HUES64 (cell line): Measurements from ENCODE around the gene TIE1.

Experiments used
- H3K27ac ChIP-seq: 2 replicates; pipeline ENCODE4 v1.7.0; 2013; ENCODE audit warnings: low read depth, low read length, inconsistent platforms
- H3K27me3 ChIP-seq: 2 replicates; pipeline ENCODE4 v1.6.1; 2013; ENCODE audit warnings: mild to moderate bottlenecking, low read length; ENCODE audit not compliant: insufficient read depth
- H3K36me3 ChIP-seq: 2 replicates; pipeline ENCODE4 v1.6.1; 2013; ENCODE audit warnings: mild to moderate bottlenecking, low read length; ENCODE audit not compliant: insufficient read depth
- H3K4me1 ChIP-seq: 2 replicates; pipeline ENCODE4 v1.6.1; 2013; ENCODE audit warnings: mild to moderate bottlenecking, low read length, moderate library complexity; ENCODE audit not compliant: insufficient read depth
- H3K4me3 ChIP-seq: 2 replicates; pipeline ENCODE4 v1.5.1; 2013; ENCODE audit warnings: mild to moderate bottlenecking, low read length, moderate library complexity
- H3K9ac ChIP-seq: 2 replicates; pipeline ENCODE4 v1.6.1; 2013; ENCODE audit warnings: mild to moderate bottlenecking, low read depth, low read length
- H3K9me3 ChIP-seq: 2 replicates; pipeline ENCODE4 v1.6.1; 2013; ENCODE audit warnings: low read depth, low read length; ENCODE audit not compliant: insufficient read depth
- WGBS: fragments of 150-250, 120-280 bp; methylation state at CpG from one replicate; pipeline ENCODE4 v1.1.7; 2013; ENCODE audit warnings: missing lambda C conversion rate; 5-methylcytosine and 5-hydroxymethylcytosine counted together

The TIE1 gene

GRCh38 chr1:43306688-43307457 lies 6.1 kb downstream of the TIE1 start:
- WGBS = 94% methylated on average over 17 of the region's 17 CpGs

GRCh38 chr1:43307458-43308158 lies 6.8 kb downstream of the TIE1 start:
- Histone ChIP-seq H3K4me3 (no peak overlapping the region), H3K9ac (no peak overlapping the region), H3K4me1 (0 out of 2 replicates have a peak, but pooled peaks cover 3% of the 10 kb centered on the region), H3K27me3 (no peaks in the 10 kb centered on the region), H3K27ac (no peak overlapping the region), H3K36me3 (no peaks in the 10 kb centered on the region), H3K9me3 (no peaks in the 10 kb centered on the region)
- WGBS = 90% methylated on average over 9 of the region's 9 CpGs

More at GRCh38 chr1:43306688-43307457, 6.1 kb downstream of the TIE1 start:
- Histone ChIP-seq H3K27ac (no peak overlapping the region), H3K9me3 (no peaks in the 10 kb centered on the region), H3K4me1 (0 out of 2 replicates have a peak, but pooled peaks cover 3% of the 10 kb centered on the region), H3K4me3 (no peak overlapping the region), H3K9ac (no peak overlapping the region), H3K36me3 (no peaks in the 10 kb centered on the region), H3K27me3 (no peaks in the 10 kb centered on the region)

- WGBS = 92% methylated on average over 20 of the region's 20 CpGs
- Histone ChIP-seq H3K36me3 (no peaks in the 10 kb centered on the region), H3K9me3 (no peaks in the 10 kb centered on the region), H3K27me3 (no peaks in the 10 kb centered on the region), H3K4me1 (0 out of 2 replicates have a peak, but pooled peaks cover 3% of the 10 kb centered on the region), H3K27ac (no peak overlapping the region), H3K9ac (no peak overlapping the region), H3K4me3 (no peak overlapping the region)
Observed at GRCh38 chr1:43308635-43309404, 8.0 kb downstream of the TIE1 start.

GRCh38 chr1:43309405-43310025 lies 8.7 kb downstream of the TIE1 start:
- H3K9ac ChIP-seq = no peak overlapping the region
- no peak overlapping the region for H3K4me3 ChIP-seq
- H3K27ac ChIP-seq = no peak overlapping the region
- WGBS = 92% methylated on average over 13 of the region's 13 CpGs
- H3K4me1 ChIP-seq = no peaks in the 10 kb centered on the region
- no peaks in the 10 kb centered on the region for H3K36me3 ChIP-seq
- no peaks in the 10 kb centered on the region for H3K27me3 ChIP-seq
- no peaks in the 10 kb centered on the region for H3K9me3 ChIP-seq

- WGBS = 93% methylated on average over 9 of the region's 9 CpGs
- Histone ChIP-seq H3K4me3 (no peak overlapping the region), H3K9me3 (no peaks in the 10 kb centered on the region), H3K27ac (no peak overlapping the region), H3K9ac (no peak overlapping the region), H3K36me3 (no peaks in the 10 kb centered on the region), H3K27me3 (no peaks in the 10 kb centered on the region), H3K4me1 (no peaks in the 10 kb centered on the region)
Observed at GRCh38 chr1:43311521-43311920, 10.7 kb downstream of the TIE1 start.

GRCh38 chr1:43312212-43312623 lies 11.4 kb downstream of the TIE1 start:
- Histone ChIP-seq H3K36me3 (no peaks in the 10 kb centered on the region), H3K4me1 (no peaks in the 10 kb centered on the region), H3K9me3 (no peaks in the 10 kb centered on the region), H3K27ac (no peak overlapping the region), H3K9ac (no peak overlapping the region), H3K27me3 (no peaks in the 10 kb centered on the region), H3K4me3 (no peak overlapping the region)
- 95% methylated on average over 19 of the region's 19 CpGs for WGBS

GRCh38 chr1:43312663-43313515 lies 12.1 kb downstream of the TIE1 start:
- Histone ChIP-seq H3K27me3 (no peaks in the 10 kb centered on the region), H3K9me3 (no peaks in the 10 kb centered on the region), H3K4me1 (no peaks in the 10 kb centered on the region), H3K9ac (no peak overlapping the region), H3K4me3 (no peak overlapping the region), H3K27ac (no peak overlapping the region), H3K36me3 (no peaks in the 10 kb centered on the region)
- 95% methylated on average over 24 of the region's 24 CpGs for WGBS

GRCh38 chr1:43313771-43314170 lies 13.0 kb downstream of the TIE1 start:
- Histone ChIP-seq H3K4me1 (no peaks in the 10 kb centered on the region), H3K4me3 (no peak overlapping the region), H3K9me3 (no peaks in the 10 kb centered on the region), H3K36me3 (no peaks in the 10 kb centered on the region), H3K27ac (no peak overlapping the region), H3K9ac (no peak overlapping the region), H3K27me3 (no peaks in the 10 kb centered on the region)
- WGBS = 94% methylated on average over 10 of the region's 10 CpGs

GRCh38 chr1:43314233-43314632 lies 13.5 kb downstream of the TIE1 start:
- H3K9ac ChIP-seq = no peak overlapping the region
- H3K9me3 ChIP-seq = no peaks in the 10 kb centered on the region
- H3K27ac ChIP-seq = no peak overlapping the region
- H3K4me3 ChIP-seq = no peak overlapping the region
- no peaks in the 10 kb centered on the region for H3K36me3 ChIP-seq
- WGBS = 91% methylated on average over 5 of the region's 5 CpGs
- H3K27me3 ChIP-seq = no peaks in the 10 kb centered on the region
- H3K4me1 ChIP-seq = no peaks in the 10 kb centered on the region

- no peaks in the 10 kb centered on the region for H3K4me1 ChIP-seq
- H3K27me3 ChIP-seq = no peaks in the 10 kb centered on the region
- H3K27ac ChIP-seq = no peak overlapping the region
- no peak overlapping the region for H3K9ac ChIP-seq
- no peaks in the 10 kb centered on the region for H3K36me3 ChIP-seq
- no peak overlapping the region for H3K4me3 ChIP-seq
- H3K9me3 ChIP-seq = no peaks in the 10 kb centered on the region
- WGBS = 92% methylated on average over 2 of the region's 3 CpGs
Observed at GRCh38 chr1:43315481-43315880, 14.7 kb downstream of the TIE1 start.
